ENCODE data around the gene HOXA5.

HOXA5 gene

DNA sequence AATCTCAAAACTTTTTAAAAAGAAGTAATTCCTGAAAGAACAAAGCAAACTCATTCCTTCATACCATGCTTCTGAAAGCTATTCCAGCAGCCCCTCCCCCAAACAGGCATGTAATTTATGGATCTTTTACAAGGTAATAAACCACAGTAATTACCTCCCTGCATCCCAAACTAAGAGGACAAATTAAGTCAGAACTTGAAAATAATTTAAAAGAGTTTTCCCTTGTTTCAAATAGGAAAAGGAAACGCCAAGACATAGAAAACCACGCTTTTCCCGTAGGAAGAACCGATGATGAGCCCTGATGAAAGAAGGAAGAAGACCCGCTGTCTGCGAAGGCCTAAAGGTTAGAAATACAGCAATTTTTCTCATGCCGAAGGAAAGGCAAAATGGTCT lies 21.8 kb downstream of the HOXA5 start:
- H3K36me3 ChIP-seq (ENCODE audit: insufficient read depth), result no peaks in the 10 kb centered on the region
- H2AFZ ChIP-seq (ENCODE audit: low read depth), result no peak overlapping the region
- H3K4me3 ChIP-seq (IDR thresholded peaks at IDR 0.05; ENCODE audit: insufficient read depth, low read depth, low read length), result no peak overlapping the region
- H3K27me3 ChIP-seq (ENCODE audit: insufficient read depth, low read depth), result no peaks in the 10 kb centered on the region
- no peak overlapping the region for H3K9ac ChIP-seq
- H3K4me1 ChIP-seq (ENCODE audit: low read depth, poor library complexity, severe bottlenecking), result no peaks in the 10 kb centered on the region
- H3K4me2 ChIP-seq, result no peak overlapping the region
- no peaks in the 10 kb centered on the region for H3K79me2 ChIP-seq (ENCODE audit: insufficient read depth, low read depth)
- H4K20me1 ChIP-seq (ENCODE audit: insufficient read depth), result no peaks in the 10 kb centered on the region
- no peak overlapping the region for H3K27ac ChIP-seq
- TF ChIP-seq, protein P1, sequence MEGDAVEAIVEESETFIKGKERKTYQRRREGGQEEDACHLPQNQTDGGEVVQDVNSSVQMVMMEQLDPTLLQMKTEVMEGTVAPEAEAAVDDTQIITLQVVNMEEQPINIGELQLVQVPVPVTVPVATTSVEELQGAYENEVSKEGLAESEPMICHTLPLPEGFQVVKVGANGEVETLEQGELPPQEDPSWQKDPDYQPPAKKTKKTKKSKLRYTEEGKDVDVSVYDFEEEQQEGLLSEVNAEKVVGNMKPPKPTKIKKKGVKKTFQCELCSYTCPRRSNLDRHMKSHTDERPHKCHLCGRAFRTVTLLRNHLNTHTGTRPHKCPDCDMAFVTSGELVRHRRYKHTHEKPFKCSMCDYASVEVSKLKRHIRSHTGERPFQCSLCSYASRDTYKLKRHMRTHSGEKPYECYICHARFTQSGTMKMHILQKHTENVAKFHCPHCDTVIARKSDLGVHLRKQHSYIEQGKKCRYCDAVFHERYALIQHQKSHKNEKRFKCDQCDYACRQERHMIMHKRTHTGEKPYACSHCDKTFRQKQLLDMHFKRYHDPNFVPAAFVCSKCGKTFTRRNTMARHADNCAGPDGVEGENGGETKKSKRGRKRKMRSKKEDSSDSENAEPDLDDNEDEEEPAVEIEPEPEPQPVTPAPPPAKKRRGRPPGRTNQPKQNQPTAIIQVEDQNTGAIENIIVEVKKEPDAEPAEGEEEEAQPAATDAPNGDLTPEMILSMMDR (conservative IDR thresholded peaks at IDR 0.05; ENCODE audit: low read depth, low read length), result no peak

DNA sequence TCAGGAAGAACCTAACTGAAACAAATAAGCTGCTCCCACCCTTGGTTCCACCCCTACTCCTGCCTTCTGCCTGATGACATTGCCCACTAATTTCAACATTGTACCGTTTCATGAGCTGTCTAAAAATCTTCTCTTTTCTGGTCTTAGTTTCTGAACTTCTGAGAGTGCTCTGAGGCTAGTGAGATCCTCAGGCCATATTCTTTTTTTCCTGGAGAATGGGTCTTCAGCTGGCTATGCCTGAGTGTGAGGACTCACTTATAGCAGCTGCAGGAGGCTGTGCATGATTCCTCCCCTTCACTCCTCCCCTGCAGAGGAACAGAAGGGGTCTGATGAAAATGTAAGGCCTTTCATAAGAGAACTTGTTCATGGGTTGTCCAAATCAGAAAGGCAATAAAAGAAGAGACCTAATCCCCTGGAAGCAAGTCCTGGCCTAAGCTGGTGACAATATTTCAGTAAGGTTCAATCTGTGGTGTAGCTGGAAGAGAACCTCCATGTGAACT lies 24.0 kb downstream of the HOXA5 start:
- no peaks in the 10 kb centered on the region for H3K79me2 ChIP-seq (ENCODE audit: insufficient read depth, low read depth)
- H3K4me2 ChIP-seq, result no peak overlapping the region
- TF ChIP-seq, protein P1 (conservative IDR thresholded peaks at IDR 0.05; ENCODE audit: low read depth, low read length), result no peak
- no peaks in the 10 kb centered on the region for H3K36me3 ChIP-seq (ENCODE audit: insufficient read depth)
- no peak overlapping the region for H2AFZ ChIP-seq (ENCODE audit: low read depth)
- H3K27ac ChIP-seq, result no peak overlapping the region
- H3K4me1 ChIP-seq (ENCODE audit: low read depth, poor library complexity, severe bottlenecking), result no peaks in the 10 kb centered on the region
- no peak overlapping the region for H3K9ac ChIP-seq
- H3K4me3 ChIP-seq (IDR thresholded peaks at IDR 0.05; ENCODE audit: insufficient read depth, low read depth, low read length), result no peak overlapping the region
- no peaks in the 10 kb centered on the region for H4K20me1 ChIP-seq (ENCODE audit: insufficient read depth)
- H3K27me3 ChIP-seq (ENCODE audit: insufficient read depth, low read depth), result no peaks in the 10 kb centered on the region

DNA sequence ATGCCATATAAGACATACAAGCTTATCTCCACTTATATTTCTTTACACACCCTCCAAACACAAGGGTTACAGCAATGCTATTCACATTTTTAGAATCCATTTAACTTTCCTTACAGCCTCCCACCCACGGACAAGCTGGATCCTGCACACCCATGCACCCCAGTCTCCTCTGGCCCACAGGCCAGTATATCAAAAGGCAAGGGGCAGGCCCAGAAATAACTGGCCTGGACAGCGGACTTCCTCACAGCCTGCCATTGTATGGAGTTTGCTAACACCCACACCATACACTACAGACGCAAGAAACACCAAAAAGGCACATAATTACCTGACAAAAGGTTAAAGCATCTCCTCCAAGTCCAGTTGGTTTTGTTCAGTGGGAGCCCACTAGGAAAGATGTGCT lies 24.9 kb downstream of the HOXA5 start:
- Histone ChIP-seq H3K36me3 (ENCODE audit: insufficient read depth) (no peaks in the 10 kb centered on the region), H3K9ac (no peak overlapping the region), H4K20me1 (ENCODE audit: insufficient read depth) (no peaks in the 10 kb centered on the region), H2AFZ (ENCODE audit: low read depth) (no peak overlapping the region), H3K27ac (no peak overlapping the region), H3K27me3 (ENCODE audit: insufficient read depth, low read depth) (no peaks in the 10 kb centered on the region), H3K79me2 (ENCODE audit: insufficient read depth, low read depth) (no peaks in the 10 kb centered on the region), H3K4me3 (IDR thresholded peaks at IDR 0.05; ENCODE audit: insufficient read depth, low read depth, low read length) (no peak overlapping the region), H3K4me1 (ENCODE audit: low read depth, poor library complexity, severe bottlenecking) (no peaks in the 10 kb centered on the region), H3K4me2 (no peak overlapping the region)
- TF ChIP-seq, protein P1 (conservative IDR thresholded peaks at IDR 0.05; ENCODE audit: low read depth, low read length), result no peak

DNA sequence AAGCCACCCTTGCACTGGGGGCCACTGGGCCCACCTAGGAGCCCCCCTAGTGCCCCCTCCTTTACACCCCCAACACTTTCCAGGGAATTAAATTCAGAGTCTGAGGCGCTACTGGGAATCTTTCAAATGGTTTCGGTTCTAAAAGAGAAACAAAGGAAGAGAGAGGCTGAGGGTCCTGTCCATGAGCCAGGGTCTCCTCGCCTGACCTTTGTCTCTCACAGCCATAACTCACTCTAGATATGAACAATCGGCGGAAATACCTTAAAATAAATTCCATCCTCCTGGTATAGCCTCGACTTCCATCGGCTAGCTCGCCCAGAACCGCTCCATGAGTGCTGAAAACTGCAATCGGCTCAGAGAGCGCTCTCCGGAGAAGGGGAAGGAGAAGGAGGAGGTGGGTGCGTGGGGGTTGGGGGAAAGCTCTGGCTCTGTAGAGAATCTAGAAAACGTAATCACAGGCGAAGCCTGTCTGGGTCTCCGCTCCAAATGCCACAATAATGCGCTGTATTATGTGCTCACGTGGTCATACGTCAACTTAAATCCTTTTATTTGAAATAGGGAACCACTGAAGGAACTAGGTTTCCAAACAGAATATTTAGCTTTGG lies 25.5 kb downstream of the HOXA5 start:
- Histone ChIP-seq H3K4me3 (IDR thresholded peaks at IDR 0.05; ENCODE audit: insufficient read depth, low read depth, low read length) (no peak overlapping the region), H3K4me1 (ENCODE audit: low read depth, poor library complexity, severe bottlenecking) (no peaks in the 10 kb centered on the region), H3K36me3 (ENCODE audit: insufficient read depth) (no peaks in the 10 kb centered on the region), H3K9ac (no peak overlapping the region), H2AFZ (ENCODE audit: low read depth) (no peak overlapping the region), H3K27me3 (ENCODE audit: insufficient read depth, low read depth) (no peaks in the 10 kb centered on the region), H3K27ac (no peak overlapping the region), H3K4me2 (no peak overlapping the region), H4K20me1 (ENCODE audit: insufficient read depth) (no peaks in the 10 kb centered on the region), H3K79me2 (ENCODE audit: insufficient read depth, low read depth) (no peaks in the 10 kb centered on the region)
- TF ChIP-seq, protein P1 (conservative IDR thresholded peaks at IDR 0.05; ENCODE audit: low read depth, low read length), result no peak

Measured in KMS-11 (cell line).